Endothelial cell of umbilical vein (primary cell): Measurements from ENCODE around the gene LRP2. TPM values are rescaled to one million over a fixed set of nuclear protein-coding genes. Genes with fewer than 3 reads are reported as not detected.

ENCODE experiments used
- BruUV-seq: library from RNA; stranded (reverse); fragments of 400-500 nt; replicated peaks from 2 replicates; lab custom pipeline; 2021; lab: Mats Ljungman, UMichigan
- CTCF ChIA-PET: fragments of 300-600, 350-600 bp; sonication (Branson Sonifier 250); formaldehyde crosslinking; loops from one replicate; lab custom pipeline; 2021; ENCODE audit warnings: antibody characterized with exemption, inconsistent platforms; lab: Charles Lee
- POLR2A ChIA-PET: fragments of 300-600, 350-600 bp; sonication (Branson Sonifier 250); formaldehyde crosslinking; loops from one replicate; lab custom pipeline; 2021; ENCODE audit warnings: antibody characterized with exemption, inconsistent platforms; lab: Charles Lee
- DNase-seq: peaks from one replicate; pipeline ENCODE4 v3.0.0-alpha.2; 2011; ENCODE audit warnings: low read depth, low spot score
- FAIRE-seq: peaks from 2 replicates; lab custom pipeline; 2011; peaks lifted over from hg19 to GRCh38; lab: Jason Lieb, UNC
- H2AFZ ChIP-seq: 2 replicates; pipeline ENCODE4 v1.6.0; 2012; ENCODE audit warnings: low read depth, low read length, control low read depth, inconsistent platforms
- H3K27ac ChIP-seq: 2 replicates; pipeline ENCODE4 v1.5.1; 2011; ENCODE audit warnings: low read depth, mild to moderate bottlenecking, control low read depth, low read length, moderate library complexity; ENCODE audit not compliant: insufficient read depth
- H3K27me3 ChIP-seq, 2 experiments: 2 replicates each; pipeline versions ENCODE4 v1.6.0 to v1.6.1; 2011; ENCODE audit warnings: low read length in 2 of 2, mixed read lengths in 1 of 2; ENCODE audit not compliant: control insufficient read depth in 2 of 2, insufficient read depth in 2 of 2
- H3K36me3 ChIP-seq, 2 experiments: 2 replicates in 1 of 2; 3 replicates in 1 of 2; pipeline ENCODE4 v1.5.1; 2011; ENCODE audit warnings: low read length in 2 of 2, mild to moderate bottlenecking in 1 of 2, moderate library complexity in 1 of 2; ENCODE audit not compliant: control insufficient read depth in 2 of 2, insufficient read depth in 2 of 2; ENCODE audit errors: extremely low read depth in 1 of 2
- H3K4me1 ChIP-seq: 3 replicates; pipeline ENCODE4 v1.5.1; 2011; ENCODE audit warnings: mild to moderate bottlenecking, low read length; ENCODE audit not compliant: control insufficient read depth, insufficient read depth; ENCODE audit errors: extremely low read depth
- H3K4me2 ChIP-seq: 2 replicates; pipeline ENCODE4 v1.6.1; 2011; ENCODE audit warnings: low read length, control low read depth, mixed read lengths; ENCODE audit not compliant: insufficient read depth
- H3K4me3 ChIP-seq, 3 experiments: fragments of 200-600 bp in 1 of 3; sonication (generic), shearing (Covaris generic) in 1 of 3; replicated peaks in 1 of 3; 2 replicates each; pipeline ENCODE4 v1.5.1; 2011 to 2016; ENCODE audit warnings: control low read depth in 3 of 3, low read length in 3 of 3, mild to moderate bottlenecking in 2 of 3, inconsistent platforms in 1 of 3, low read depth in 1 of 3, moderate library complexity in 1 of 3; ENCODE audit not compliant: insufficient read depth in 1 of 3
- H3K79me2 ChIP-seq: 2 replicates; pipeline ENCODE4 v1.6.0; 2012; ENCODE audit warnings: low read length, inconsistent platforms; ENCODE audit not compliant: control insufficient read depth, insufficient read depth
- H3K9ac ChIP-seq: replicated peaks from 2 replicates; pipeline ENCODE3; 2011; ENCODE audit warnings: low read length, control low read depth; ENCODE audit not compliant: insufficient read depth; ENCODE audit errors: extremely low read depth
- H3K9me1 ChIP-seq: replicated peaks from 3 replicates; pipeline ENCODE4 v1.6.0; 2011; ENCODE audit warnings: mild to moderate bottlenecking, low read length; ENCODE audit not compliant: control insufficient read depth, insufficient read depth; ENCODE audit errors: extremely low read depth
- H3K9me3 ChIP-seq: replicated peaks from 2 replicates; pipeline ENCODE4 v1.5.1; 2012; ENCODE audit warnings: low read length, inconsistent platforms; ENCODE audit not compliant: control insufficient read depth, insufficient read depth
- H4K20me1 ChIP-seq: replicated peaks from 2 replicates; pipeline ENCODE3; 2011; ENCODE audit warnings: mild to moderate bottlenecking, low read length; ENCODE audit not compliant: control insufficient read depth, insufficient read depth; ENCODE audit errors: extremely low read depth
- EZH2 ChIP-seq: IDR thresholded peaks from 2 replicates; pipeline ENCODE4 v1.6.1; 2012; ENCODE audit warnings: borderline replicate concordance, low read depth, mild to moderate bottlenecking, moderate library complexity, low read length, inconsistent platforms; ENCODE audit not compliant: severe bottlenecking
- FOS ChIP-seq: IDR thresholded peaks from 2 replicates; pipeline ENCODE4 v1.6.1; 2011; ENCODE audit warnings: mild to moderate bottlenecking, low read length, moderate library complexity, borderline replicate concordance; ENCODE audit not compliant: insufficient read depth
- GATA2 ChIP-seq: IDR thresholded peaks from 2 replicates; pipeline ENCODE4 v1.7.0; 2011; ENCODE audit warnings: low read depth, mild to moderate bottlenecking, moderate library complexity, mixed read lengths, low read length; ENCODE audit not compliant: insufficient read length, insufficient read depth
- JUN ChIP-seq: IDR thresholded peaks from 2 replicates; pipeline ENCODE4 v1.6.1; 2011; ENCODE audit warnings: borderline replicate concordance, low read depth; ENCODE audit not compliant: insufficient read length, insufficient read depth
- MYC ChIP-seq: IDR thresholded peaks from one replicate; pipeline ENCODE4 v1.6.1; 2011; ENCODE audit warnings: mild to moderate bottlenecking, low read depth, low read length
- POLR2A ChIP-seq: IDR thresholded peaks from 2 replicates; pipeline ENCODE4 v1.6.1; 2012; ENCODE audit warnings: low read depth, mild to moderate bottlenecking, control low read depth, low read length
- POLR2AphosphoS5 ChIP-seq: IDR thresholded peaks from 2 replicates; pipeline ENCODE4 v1.6.1; 2012; ENCODE audit warnings: low read depth, mild to moderate bottlenecking, control low read depth, low read length, moderate library complexity; ENCODE audit not compliant: insufficient read depth
- dilution Hi-C: fragments of 300-500 bp; cut with MboI; formaldehyde crosslinking; loops from one replicate; pipeline ENCODE4 v1.15.0; 2019; ENCODE audit warnings: low sequenced_read_pairs; ENCODE audit not compliant: extremely low pct_ligation_motif_present
- intact Hi-C: fragments of 100-400 bp; cut with micrococcal nuclease; formaldehyde crosslinking; loops from one replicate; pipeline ENCODE4 v1.10.0; 2022
- polyA plus RNA-seq, 4 experiments: library from polyadenylated mRNA; depleted of rRNA in 3 of 4; stranded (reverse) in 3 of 4; unstranded in 1 of 4; fragments of >200 nt; gene quantifications; 2 replicates each; pipeline versions ENCODE4 v1.2.1 to v1.2.3, GENCODE V29; 2011 to 2012; ENCODE audit warnings: missing spikeins in 1 of 4
- total RNA-seq: library from RNA; stranded (reverse); gene quantifications from 2 replicates; pipeline ENCODE4 v1.2.3, GENCODE V29; 2021
- TF ChIP-seq, protein P1 (sequence below): IDR thresholded peaks from 2 replicates; pipeline ENCODE4 v1.6.1; 2011; ENCODE audit not compliant: insufficient read depth, insufficient read length
- TF ChIP-seq, protein P2 (sequence below), 2 donors: IDR thresholded peaks; 1 replicate in 1 of 2; 2 replicates in 1 of 2; pipeline ENCODE4 v1.5.1; 2011; ENCODE audit warnings: low read length in 2 of 2, mild to moderate bottlenecking in 2 of 2, moderate library complexity in 2 of 2, control low read depth in 1 of 2, inconsistent platforms in 1 of 2, low read depth in 1 of 2; ENCODE audit not compliant: insufficient read depth in 1 of 2; ENCODE audit errors: extremely low read depth in 1 of 2

LRP2 gene
- total and polyA plus RNA-seq, 2 donors (not counting 3 experiments of a cell fraction or from before 2014, with no cell fraction given) = not detected

GRCh38 chr2:169343202-169343601 lies 19.1 kb downstream of the LRP2 start:
- dilution Hi-C loops = no loop called here
- CTCF ChIA-PET = interaction anchor here (0.6 to 1.3 kb wide), 4 partner anchors 11 to 211 kb away, joined by 3 to 4 read pairs (median 3); no protein-coding TSS in a partner anchor
- POLR2A ChIA-PET = no interaction called here

More at GRCh38 chr2:169343202-169343601, 19.1 kb downstream of the LRP2 start:
- Histone ChIP-seq H4K20me1 (no peaks in the 10 kb centered on the region), H3K79me2 (no peaks in the 10 kb centered on the region), H3K27ac (no peak overlapping the region), H3K36me3 (no peaks in the 10 kb centered on the region), H3K9me1 (no peaks in the 10 kb centered on the region), H3K9me3 (no peaks in the 10 kb centered on the region), H3K9ac (no peak overlapping the region), H2AFZ (no peak overlapping the region), H3K27me3 (peaks cover 0 to 10% of the 10 kb centered on the region in 2 experiments), H3K4me2 (no peak overlapping the region), H3K4me3 (no peak overlapping the region), H3K4me1 (no peaks in the 10 kb centered on the region)
- TF ChIP-seq, protein P1, sequence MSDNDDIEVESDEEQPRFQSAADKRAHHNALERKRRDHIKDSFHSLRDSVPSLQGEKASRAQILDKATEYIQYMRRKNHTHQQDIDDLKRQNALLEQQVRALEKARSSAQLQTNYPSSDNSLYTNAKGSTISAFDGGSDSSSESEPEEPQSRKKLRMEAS = no peak
- no peak for TF ChIP-seq POLR2A
- TF ChIP-seq, protein P2, sequence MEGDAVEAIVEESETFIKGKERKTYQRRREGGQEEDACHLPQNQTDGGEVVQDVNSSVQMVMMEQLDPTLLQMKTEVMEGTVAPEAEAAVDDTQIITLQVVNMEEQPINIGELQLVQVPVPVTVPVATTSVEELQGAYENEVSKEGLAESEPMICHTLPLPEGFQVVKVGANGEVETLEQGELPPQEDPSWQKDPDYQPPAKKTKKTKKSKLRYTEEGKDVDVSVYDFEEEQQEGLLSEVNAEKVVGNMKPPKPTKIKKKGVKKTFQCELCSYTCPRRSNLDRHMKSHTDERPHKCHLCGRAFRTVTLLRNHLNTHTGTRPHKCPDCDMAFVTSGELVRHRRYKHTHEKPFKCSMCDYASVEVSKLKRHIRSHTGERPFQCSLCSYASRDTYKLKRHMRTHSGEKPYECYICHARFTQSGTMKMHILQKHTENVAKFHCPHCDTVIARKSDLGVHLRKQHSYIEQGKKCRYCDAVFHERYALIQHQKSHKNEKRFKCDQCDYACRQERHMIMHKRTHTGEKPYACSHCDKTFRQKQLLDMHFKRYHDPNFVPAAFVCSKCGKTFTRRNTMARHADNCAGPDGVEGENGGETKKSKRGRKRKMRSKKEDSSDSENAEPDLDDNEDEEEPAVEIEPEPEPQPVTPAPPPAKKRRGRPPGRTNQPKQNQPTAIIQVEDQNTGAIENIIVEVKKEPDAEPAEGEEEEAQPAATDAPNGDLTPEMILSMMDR (IDR thresholded peaks at IDR 0.05; ENCODE audit: extremely low read depth in 1 of 2, insufficient read depth in 1 of 2, low read depth in 1 of 2, low read length in 2 of 2) = no peak
- TF ChIP-seq POLR2AphosphoS5 = no peak
- no peak for TF ChIP-seq MYC
- TF ChIP-seq EZH2 = no peak
- TF ChIP-seq FOS = no peak
- no peak for TF ChIP-seq JUN
- no peak for TF ChIP-seq GATA2
- no TSS peak for BruUV-seq
- FAIRE-seq (no peak), DNase-seq (no peak)
- intact Hi-C loops = no loop called here
